Testis (tissue), 5 donors: ENCODE results near the gene CSRP1. TPM values are rescaled to one million over a fixed set of nuclear protein-coding genes. Genes with fewer than 3 reads are reported as not detected.
A peak's percentile ranks its signal among the peaks of the same experiment; 100 is the strongest.

ENCODE experiments used
- DNase-seq: peaks from one replicate; pipeline ENCODE4 v3.0.0-alpha.2; 2019
- H3K27ac ChIP-seq, 2 donors: fragments of 200-600 bp; sonication (generic); one replicate each; pipeline ENCODE4 v1.5.1; 2019
- H3K27me3 ChIP-seq: fragments of 200-600 bp; sonication (generic); one replicate; pipeline ENCODE4 v1.5.1; 2019
- H3K36me3 ChIP-seq: fragments of 200-600 bp; sonication (generic); one replicate; pipeline ENCODE4 v1.5.1; 2017; ENCODE audit warnings: low read depth; ENCODE audit errors: missing control alignments
- H3K4me1 ChIP-seq: fragments of 200-600 bp; sonication (generic); one replicate; pipeline ENCODE4 v1.5.1; 2019
- H3K4me3 ChIP-seq, 2 donors: fragments of 200-600 bp; sonication (generic); one replicate each; pipeline ENCODE4 v1.5.1; 2017 to 2019
- H3K9me3 ChIP-seq: fragments of 200-600 bp; sonication (generic); one replicate; pipeline ENCODE4 v1.5.1; 2017
- POLR2A ChIP-seq: fragments of 450-650 bp; IDR thresholded peaks from one replicate; pipeline ENCODE4 v1.6.1; 2017; ENCODE audit warnings: antibody characterized with exemption, mild to moderate bottlenecking, moderate library complexity
- WGBS, 2 donors: methylation state at CpG; one replicate each; pipeline ENCODE4 v1.1.5; 2018; 5-methylcytosine and 5-hydroxymethylcytosine counted together
- intact Hi-C: fragments of 100-400 bp; cut with DNase I; formaldehyde crosslinking; loops from one replicate; pipeline ENCODE4 v1.15.1; 2023; ENCODE audit warnings: low total_unique reads
- long read RNA-seq, 2 donors: transcript quantifications; one replicate each; lab custom pipeline, GENCODE V29; 2026
- polyA plus RNA-seq: library from polyadenylated mRNA; stranded (reverse); fragments of 350-450 nt; fragmentation: Illumina TruSeq; extraction: RNeasy Lipid Tissue Mini Kit (QIAGEN cat#74804); gene quantifications from one replicate; pipeline ENCODE4 v1.2.3, GENCODE V29; 2014; ENCODE audit warnings: low read depth, low replicate concordance; ENCODE audit not compliant: insufficient read depth
- total RNA-seq, 2 donors: library from RNA; depleted of rRNA; stranded (reverse); fragments of >200 nt; gene quantifications; one replicate each; pipeline ENCODE4 v1.2.3, GENCODE V29; 2016
- TF ChIP-seq, protein P1 (sequence below), 3 experiments: fragments of 450-650 bp in 2 of 3; fragments of 200-600 bp in 1 of 3; sonication (generic) in 1 of 3; IDR thresholded peaks; one replicate each; pipeline ENCODE4 v1.5.1; 2016 to 2019; ENCODE audit warnings: antibody characterized with exemption in 3 of 3, mild to moderate bottlenecking in 2 of 3, moderate library complexity in 1 of 3

CSRP1 gene
- total RNA-seq, result 100 to 1,000 TPM; 103 to 123 TPM
- polyA plus RNA-seq, result 217 TPM
- long read RNA-seq, donor 1, full-length matches to known transcripts, result 43 of 43 reads
- long read RNA-seq, donor 1, partial matches to known transcripts, result 0 of 43 reads
- long read RNA-seq, donor 1, other reads (novel, unspliced or antisense), result 0 of 43 reads
- long read RNA-seq, donor 2, full-length matches to known transcripts, result 24 of 24 reads
- long read RNA-seq, donor 2, partial matches to known transcripts, result 0 of 24 reads
- long read RNA-seq, donor 2, other reads (novel, unspliced or antisense), result 0 of 24 reads

DNA sequence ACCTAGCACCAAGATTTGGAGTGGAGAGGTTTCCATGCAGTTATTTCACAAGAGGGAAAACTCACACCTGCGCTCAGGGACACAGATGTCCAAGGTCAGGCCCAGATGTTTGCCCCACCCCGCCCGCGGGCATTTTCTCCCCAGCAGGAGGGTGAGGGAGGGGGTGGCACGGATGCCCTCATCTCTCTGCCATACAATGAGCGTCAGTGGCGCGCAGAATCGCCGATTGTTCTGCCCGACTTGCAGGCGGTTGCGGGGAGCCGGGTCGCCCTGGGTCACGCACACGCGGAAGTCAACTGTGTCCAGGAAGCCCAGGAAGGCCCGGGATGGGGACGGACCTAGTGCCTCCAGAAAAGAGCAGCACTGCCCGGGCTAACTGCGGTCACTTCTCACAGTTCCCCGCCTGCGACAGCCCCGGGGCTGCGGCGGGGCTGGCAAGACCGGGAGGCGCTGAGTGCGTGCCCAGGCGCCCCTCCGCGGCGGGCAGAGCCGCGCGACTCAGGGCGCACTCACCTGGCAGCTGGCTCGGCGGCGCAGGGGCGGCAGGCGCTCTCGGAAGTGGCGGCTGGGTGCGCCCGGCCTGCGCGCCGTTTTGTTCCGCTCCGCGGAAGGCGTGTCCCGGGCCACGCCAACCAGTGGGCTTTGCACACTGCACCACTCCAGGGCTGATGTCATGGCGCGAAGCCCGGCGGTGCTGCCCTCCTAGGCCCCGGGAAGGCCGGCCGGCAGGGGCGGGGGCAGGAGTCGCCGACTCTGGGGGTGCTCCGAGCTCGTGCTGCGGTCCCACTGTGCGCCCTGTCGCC lies at the start of gene CSRP1:
Gene CSRP1, minus strand, starts transcription at position 567 of the 803 bp plus-strand sequence. CDS start 10,820 bp downstream, outside the sequence.
- Histone ChIP-seq H3K4me1 (peaks cover 25% of the 10 kb centered on the region), H3K27ac (peak within 1 kb of the TSS; percentile 88 to 92), H3K36me3 (no peaks in the 10 kb centered on the region), H3K4me3 (peak within 1 kb of the TSS; percentile 76 to 80), H3K9me3 (no peaks in the 10 kb centered on the region), H3K27me3 (no peaks in the 10 kb centered on the region)
- WGBS, 2 donors, result 3 to 5% methylated on average over 15 to 69 of the region's 71 CpGs
- peak; percentile 83 for DNase-seq
- intact Hi-C loops, result no loop called here
- TF ChIP-seq, protein P1, sequence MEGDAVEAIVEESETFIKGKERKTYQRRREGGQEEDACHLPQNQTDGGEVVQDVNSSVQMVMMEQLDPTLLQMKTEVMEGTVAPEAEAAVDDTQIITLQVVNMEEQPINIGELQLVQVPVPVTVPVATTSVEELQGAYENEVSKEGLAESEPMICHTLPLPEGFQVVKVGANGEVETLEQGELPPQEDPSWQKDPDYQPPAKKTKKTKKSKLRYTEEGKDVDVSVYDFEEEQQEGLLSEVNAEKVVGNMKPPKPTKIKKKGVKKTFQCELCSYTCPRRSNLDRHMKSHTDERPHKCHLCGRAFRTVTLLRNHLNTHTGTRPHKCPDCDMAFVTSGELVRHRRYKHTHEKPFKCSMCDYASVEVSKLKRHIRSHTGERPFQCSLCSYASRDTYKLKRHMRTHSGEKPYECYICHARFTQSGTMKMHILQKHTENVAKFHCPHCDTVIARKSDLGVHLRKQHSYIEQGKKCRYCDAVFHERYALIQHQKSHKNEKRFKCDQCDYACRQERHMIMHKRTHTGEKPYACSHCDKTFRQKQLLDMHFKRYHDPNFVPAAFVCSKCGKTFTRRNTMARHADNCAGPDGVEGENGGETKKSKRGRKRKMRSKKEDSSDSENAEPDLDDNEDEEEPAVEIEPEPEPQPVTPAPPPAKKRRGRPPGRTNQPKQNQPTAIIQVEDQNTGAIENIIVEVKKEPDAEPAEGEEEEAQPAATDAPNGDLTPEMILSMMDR (IDR thresholded peaks at IDR 0.05), result no peak
- no peak for TF ChIP-seq POLR2A

- no peaks in the 10 kb centered on the region for H3K27me3 ChIP-seq
- no peak overlapping the region for H3K4me3 ChIP-seq
- no peaks in the 10 kb centered on the region for H3K9me3 ChIP-seq
- peaks cover under 1% of the 10 kb centered on the region for H3K4me1 ChIP-seq
- H3K36me3 ChIP-seq, result no peaks in the 10 kb centered on the region
- H3K27ac ChIP-seq, result no peak overlapping the region
- intact Hi-C loops, result no loop called here
- DNase-seq, result no peak
- 66 to 94% methylated on average over 9 of the region's 9 CpGs for WGBS, 2 donors
- TF ChIP-seq POLR2A, result no peak
- TF ChIP-seq, protein P1 (IDR thresholded peaks at IDR 0.05), result no peak
These were observed 48.6 kb upstream of the CSRP1 start for GRCh38 chr1:201555593-201555945.

DNA sequence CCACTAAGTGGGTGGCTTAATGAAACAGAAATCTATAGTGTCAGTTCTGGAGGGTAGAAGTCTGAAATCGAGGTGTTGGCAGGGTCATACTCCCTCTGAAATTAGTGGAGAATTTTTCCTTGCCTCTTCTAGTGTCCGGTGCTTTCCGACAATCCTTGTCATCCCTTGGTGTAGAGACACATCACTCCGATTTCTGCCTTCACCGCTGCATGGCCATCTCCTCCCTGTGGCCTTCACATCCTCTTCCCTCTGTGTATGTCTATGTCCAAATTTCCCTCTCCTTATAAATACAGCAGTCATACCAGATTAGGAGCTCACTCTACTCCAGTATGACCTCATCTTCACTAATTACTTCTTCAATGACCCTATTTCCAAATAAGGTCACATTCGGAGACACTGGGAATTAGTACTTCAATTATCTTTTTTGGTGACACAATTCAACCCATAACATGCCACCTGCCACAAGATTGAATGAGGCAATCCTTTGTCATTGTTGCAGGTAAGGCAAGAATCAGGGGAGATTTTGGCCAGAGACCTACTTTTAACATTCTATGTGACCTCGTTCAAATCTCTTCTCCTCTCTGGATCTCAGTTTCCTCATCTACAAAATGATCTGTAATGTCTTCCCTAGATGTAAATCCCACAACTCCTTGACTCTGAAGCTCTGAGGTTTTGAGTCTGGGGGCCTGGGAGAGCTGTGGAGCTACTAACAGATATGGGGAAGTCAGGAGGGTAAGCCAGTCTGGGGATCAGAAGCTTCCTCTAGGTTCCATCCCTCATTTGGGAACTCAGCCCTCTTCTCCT lies 48.1 kb upstream of the CSRP1 start:
- intact Hi-C loops, result no loop called here
- H3K4me3 ChIP-seq, result no peak overlapping the region
- 89 to 90% methylated on average over 7 of the region's 7 CpGs for WGBS, 2 donors
- TF ChIP-seq, protein P1 (IDR thresholded peaks at IDR 0.05), result no peak
- no peak for TF ChIP-seq POLR2A
- no peaks in the 10 kb centered on the region for H3K9me3 ChIP-seq
- no peaks in the 10 kb centered on the region for H3K36me3 ChIP-seq
- peaks cover 4% of the 10 kb centered on the region for H3K4me1 ChIP-seq
- H3K27ac ChIP-seq, result no peak overlapping the region
- no peaks in the 10 kb centered on the region for H3K27me3 ChIP-seq
- no peak for DNase-seq

DNA sequence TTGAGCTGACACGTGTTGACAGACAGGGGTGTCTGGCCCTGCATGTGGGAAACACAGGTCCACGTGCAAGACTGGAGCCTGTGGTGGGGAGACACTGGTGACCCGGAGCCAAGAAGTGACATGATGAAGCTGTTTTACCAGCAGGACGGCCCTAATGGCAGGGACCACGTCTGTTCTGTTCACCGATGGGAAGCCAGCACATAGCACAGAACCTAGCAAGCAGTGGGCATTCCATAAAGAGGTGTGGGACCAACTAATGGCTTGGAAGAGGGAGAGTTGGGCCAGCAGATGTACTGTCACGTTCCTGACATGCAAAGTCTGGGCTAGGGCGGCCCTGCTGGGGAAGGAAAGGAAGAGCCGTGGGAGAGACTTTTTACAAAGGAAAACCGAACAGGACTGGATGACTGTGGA lies 47.3 kb upstream of the CSRP1 start:
- no peaks in the 10 kb centered on the region for H3K27me3 ChIP-seq
- no peaks in the 10 kb centered on the region for H3K36me3 ChIP-seq
- H3K4me1 ChIP-seq, result peaks cover 4% of the 10 kb centered on the region
- no peak for TF ChIP-seq POLR2A
- TF ChIP-seq, protein P1 (IDR thresholded peaks at IDR 0.05), result no peak
- intact Hi-C loops, result no loop called here
- DNase-seq, result no peak
- H3K9me3 ChIP-seq, result no peaks in the 10 kb centered on the region
- WGBS, 2 donors, result 80 to 82% methylated on average over 10 of the region's 10 CpGs
- H3K27ac ChIP-seq, result no peak overlapping the region
- no peak overlapping the region for H3K4me3 ChIP-seq
